HepG2 (cell line): ENCODE results near the gene NMNAT1. TPM values are rescaled to one million over a fixed set of nuclear protein-coding genes. Genes with fewer than 3 reads are reported as not detected.

ENCODE experiments used
- CHCHD3 ChIP-seq: sonication (generic); formaldehyde crosslinking; IDR thresholded peaks from 2 replicates; pipeline ENCODE4 v1.8.0; 2022; ENCODE audit warnings: mild to moderate bottlenecking, missing genetic modification reagents, moderate library complexity
- FOXO1 ChIP-seq: sonication (generic); formaldehyde crosslinking; IDR thresholded peaks from 2 replicates; pipeline ENCODE4 v1.4.0; 2020; ENCODE audit warnings: missing genetic modification reagents
- HMG20B ChIP-seq: conservative IDR thresholded peaks from 2 replicates; pipeline ENCODE4 v1.6.1; 2016; ENCODE audit warnings: missing genetic modification reagents, missing compliant biosample characterization
- HOXA7 ChIP-seq: sonication (generic); formaldehyde crosslinking; IDR thresholded peaks from 2 replicates; pipeline ENCODE4 v1.8.1; 2022; ENCODE audit warnings: mild to moderate bottlenecking, missing genetic modification reagents, moderate library complexity
- JUN ChIP-seq: sonication (generic); formaldehyde crosslinking; IDR thresholded peaks from 2 replicates; pipeline ENCODE4 v1.4.0; 2020; ENCODE audit warnings: mild to moderate bottlenecking, missing genetic modification reagents
- KAT2B ChIP-seq: fragments of 150-350 bp; IDR thresholded peaks from 2 replicates; pipeline ENCODE4 v1.6.1; 2014; ENCODE audit warnings: low read depth, low read length, borderline replicate concordance
- MEIS1 ChIP-seq: sonication (generic); formaldehyde crosslinking; IDR thresholded peaks from 2 replicates; pipeline ENCODE4 v1.9.0; 2021; ENCODE audit warnings: mild to moderate bottlenecking, missing genetic modification reagents, moderate library complexity, borderline replicate concordance
- NR2F1 ChIP-seq, 2 experiments: fragments of 450-650 bp in 1 of 2; formaldehyde crosslinking in 1 of 2; IDR thresholded peaks; 2 replicates each; pipeline versions ENCODE4 v1.5.0 to v1.6.1; 2016 to 2020; ENCODE audit warnings: mild to moderate bottlenecking in 1 of 2, missing compliant biosample characterization in 1 of 2, missing genetic modification reagents in 1 of 2, moderate library complexity in 1 of 2
- RNF219 ChIP-seq: sonication (generic); formaldehyde crosslinking; IDR thresholded peaks from 2 replicates; pipeline ENCODE4 v1.5.0; 2020; ENCODE audit warnings: mild to moderate bottlenecking, missing genetic modification reagents
- SP2 ChIP-seq: sonication (generic); formaldehyde crosslinking; IDR thresholded peaks from 2 replicates; pipeline ENCODE4 v1.5.1; 2020; ENCODE audit warnings: mild to moderate bottlenecking, missing genetic modification reagents
- TAF1 ChIP-seq: sonication (generic); formaldehyde crosslinking; IDR thresholded peaks from 2 replicates; pipeline ENCODE4 v1.4.0; 2020; ENCODE audit warnings: missing genetic modification reagents
- TAF15 ChIP-seq: fragments of 200-400 bp; formaldehyde crosslinking; IDR thresholded peaks from one replicate; pipeline ENCODE4 v1.6.1; 2018; ENCODE audit warnings: mild to moderate bottlenecking, low read depth, low read length; ENCODE audit not compliant: poor library complexity, severe bottlenecking
- ZBTB25 ChIP-seq: IDR thresholded peaks from 2 replicates; pipeline ENCODE4 v1.6.1; 2018; ENCODE audit warnings: missing genetic modification reagents
- ZBTB8A ChIP-seq: sonication (generic); formaldehyde crosslinking; IDR thresholded peaks from 2 replicates; pipeline ENCODE4 v1.4.0; 2020; ENCODE audit warnings: mild to moderate bottlenecking, low read depth, missing genetic modification reagents, borderline replicate concordance
- ZFP36L1 ChIP-seq: sonication (generic); formaldehyde crosslinking; IDR thresholded peaks from 2 replicates; pipeline ENCODE4 v1.8.0; 2022; ENCODE audit warnings: mild to moderate bottlenecking, missing genetic modification reagents, moderate library complexity
- ZNF121 ChIP-seq: sonication (generic); formaldehyde crosslinking; IDR thresholded peaks from 2 replicates; pipeline ENCODE4 v1.5.0; 2020; ENCODE audit warnings: mild to moderate bottlenecking, missing genetic modification reagents
- ZNF501 ChIP-seq: sonication (generic); formaldehyde crosslinking; IDR thresholded peaks from 2 replicates; pipeline ENCODE4 v1.5.1; 2020; ENCODE audit warnings: mild to moderate bottlenecking, moderate library complexity, missing genetic modification reagents
- ZNF510 ChIP-seq: sonication (generic); formaldehyde crosslinking; IDR thresholded peaks from 2 replicates; pipeline ENCODE4 v1.4.0; 2020; ENCODE audit warnings: low read depth, mild to moderate bottlenecking, missing genetic modification reagents
- ZNF546 ChIP-seq: sonication (generic); formaldehyde crosslinking; conservative IDR thresholded peaks from 2 replicates; pipeline ENCODE4 v1.8.1; 2023; ENCODE audit warnings: mild to moderate bottlenecking, missing genetic modification reagents
- ZNF704 ChIP-seq: sonication (generic); formaldehyde crosslinking; IDR thresholded peaks from 2 replicates; pipeline ENCODE4 v1.8.1; 2023; ENCODE audit warnings: mild to moderate bottlenecking, inconsistent platforms, moderate library complexity, missing genetic modification reagents, borderline replicate concordance
- ZUFSP ChIP-seq: sonication (generic); formaldehyde crosslinking; IDR thresholded peaks from 2 replicates; pipeline ENCODE4 v1.9.0; 2021; ENCODE audit warnings: missing genetic modification reagents, mild to moderate bottlenecking, borderline replicate concordance
- polyA plus RNA-seq, 8 experiments: library from polyadenylated mRNA; depleted of rRNA in 3 of 8; stranded (reverse) in 7 of 8; unstranded in 1 of 8; fragments of >200 nt; fragmentation: Illumina TruSeq in 4 of 8; extraction: Trizol in 4 of 8; gene quantifications; 2 replicates each; pipeline versions ENCODE4 v1.2.1 to v1.2.3, GENCODE V29; 2011 to 2016; ENCODE audit warnings: low read depth in 4 of 8, missing spikeins in 1 of 8, mixed read lengths in 1 of 8; ENCODE audit not compliant: insufficient read depth in 1 of 8
- total RNA-seq, 5 experiments: library from RNA; depleted of rRNA; stranded (reverse); fragments of >200 nt; fragmentation: Illumina TruSeq; extraction: Trizol; gene quantifications; 2 replicates each; pipeline ENCODE4 v1.2.3, GENCODE V29; 2016; ENCODE audit warnings: low read depth in 1 of 5

Gene NMNAT1
- total and polyA plus RNA-seq, 2 of the 13 experiments (the other 11 are each of a cell fraction or from before 2014, with no cell fraction given), result 5.6 to 12.2 TPM

GRCh38 chr1:9929431-9930385 lies 13.6 kb upstream of the NMNAT1 start (continued):
- TF ChIP-seq ZUFSP, result no peak
- TF ChIP-seq HOXA7 (CRISPR knock-in tag), result no peak
- no peak for TF ChIP-seq ZNF546 (CRISPR knock-in tag)
- peak; percentile 82 for TF ChIP-seq ZBTB25
- TF ChIP-seq HMG20B, result peak; percentile 54; the same call in 1 of the 2 replicates
- TF ChIP-seq SP2 (CRISPR knock-in tag), result no peak
- no peak for TF ChIP-seq TAF15
- no peak for TF ChIP-seq ZNF704 (CRISPR knock-in tag)
- TF ChIP-seq ZNF501 (CRISPR knock-in tag), result no peak
- TF ChIP-seq MEIS1 (CRISPR knock-in tag), result peak; percentile 87; the same call in 1 of the 2 replicates
- 0 out of 2 replicates have a peak, but pooled peaks have one; percentile 22 for TF ChIP-seq JUN (CRISPR knock-in tag)
- no peak for TF ChIP-seq TAF1 (CRISPR knock-in tag)
- TF ChIP-seq ZNF121 (CRISPR knock-in tag), result peak; percentile 84
- TF ChIP-seq FOXO1, result peak; percentile 96
- no peak for TF ChIP-seq KAT2B
- no peak for TF ChIP-seq ZNF510
- TF ChIP-seq NR2F1 (CRISPR knock-in tag; IDR thresholded peaks at IDR 0.05), result peak; percentile 56 to 80; a peak in 3 of 4 replicates
- no peak for TF ChIP-seq ZBTB8A (CRISPR knock-in tag)
- no peak for TF ChIP-seq CHCHD3 (CRISPR knock-in tag)
- no peak for TF ChIP-seq RNF219 (CRISPR knock-in tag)
- TF ChIP-seq ZFP36L1 (CRISPR knock-in tag), result no peak
